ENCODE measurements around the gene ZBED1.

DNA sequence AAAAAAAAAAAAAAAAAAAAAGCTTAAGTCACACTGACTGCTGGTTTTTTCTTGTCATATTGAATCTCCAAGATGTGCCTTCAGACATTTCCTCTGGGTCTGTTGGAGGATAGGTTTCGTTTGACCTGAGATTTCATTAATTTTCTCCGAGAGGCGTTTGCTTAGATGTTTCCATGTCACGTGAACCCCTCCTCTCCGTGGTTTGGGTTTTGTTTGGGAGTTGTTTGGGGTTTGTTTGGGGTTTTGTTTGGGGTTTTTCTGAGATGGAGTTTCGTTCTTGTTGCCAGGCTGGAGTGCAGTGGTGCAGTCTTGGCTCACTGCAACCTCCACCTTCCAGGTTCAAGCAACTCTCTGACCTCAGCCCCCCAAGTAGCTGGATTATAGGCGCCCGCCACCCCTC, 40.8 kb upstream of the ZBED1 start:
- TF ChIP-seq ESRRA (CRISPR knock-in tag; IDR thresholded peaks at IDR 0.05; ENCODE audit: borderline replicate concordance) (no peak), ZNF232 (CRISPR knock-in tag; IDR thresholded peaks at IDR 0.05) (no peak), NR2C2 (CRISPR knock-in tag; IDR thresholded peaks at IDR 0.05) (no peak), CREB1 (CRISPR knock-in tag; IDR thresholded peaks at IDR 0.05) (no peak), FOXP1 (CRISPR knock-in tag; IDR thresholded peaks at IDR 0.05; ENCODE audit: borderline replicate concordance) (no peak), JUN (CRISPR knock-in tag; IDR thresholded peaks at IDR 0.05) (no peak), TP53 (CRISPR knock-in tag; IDR thresholded peaks at IDR 0.05) (no peak), NR3C1 (CRISPR knock-in tag; conservative IDR thresholded peaks at IDR 0.05; ENCODE audit: low read depth) (no peak)
- TF ChIP-seq, protein P1, sequence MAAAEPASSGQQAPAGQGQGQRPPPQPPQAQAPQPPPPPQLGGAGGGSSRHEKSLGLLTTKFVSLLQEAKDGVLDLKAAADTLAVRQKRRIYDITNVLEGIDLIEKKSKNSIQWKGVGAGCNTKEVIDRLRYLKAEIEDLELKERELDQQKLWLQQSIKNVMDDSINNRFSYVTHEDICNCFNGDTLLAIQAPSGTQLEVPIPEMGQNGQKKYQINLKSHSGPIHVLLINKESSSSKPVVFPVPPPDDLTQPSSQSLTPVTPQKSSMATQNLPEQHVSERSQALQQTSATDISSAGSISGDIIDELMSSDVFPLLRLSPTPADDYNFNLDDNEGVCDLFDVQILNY (CRISPR knock-in tag; IDR thresholded peaks at IDR 0.05), result no peak
- TF ChIP-seq, protein P2, sequence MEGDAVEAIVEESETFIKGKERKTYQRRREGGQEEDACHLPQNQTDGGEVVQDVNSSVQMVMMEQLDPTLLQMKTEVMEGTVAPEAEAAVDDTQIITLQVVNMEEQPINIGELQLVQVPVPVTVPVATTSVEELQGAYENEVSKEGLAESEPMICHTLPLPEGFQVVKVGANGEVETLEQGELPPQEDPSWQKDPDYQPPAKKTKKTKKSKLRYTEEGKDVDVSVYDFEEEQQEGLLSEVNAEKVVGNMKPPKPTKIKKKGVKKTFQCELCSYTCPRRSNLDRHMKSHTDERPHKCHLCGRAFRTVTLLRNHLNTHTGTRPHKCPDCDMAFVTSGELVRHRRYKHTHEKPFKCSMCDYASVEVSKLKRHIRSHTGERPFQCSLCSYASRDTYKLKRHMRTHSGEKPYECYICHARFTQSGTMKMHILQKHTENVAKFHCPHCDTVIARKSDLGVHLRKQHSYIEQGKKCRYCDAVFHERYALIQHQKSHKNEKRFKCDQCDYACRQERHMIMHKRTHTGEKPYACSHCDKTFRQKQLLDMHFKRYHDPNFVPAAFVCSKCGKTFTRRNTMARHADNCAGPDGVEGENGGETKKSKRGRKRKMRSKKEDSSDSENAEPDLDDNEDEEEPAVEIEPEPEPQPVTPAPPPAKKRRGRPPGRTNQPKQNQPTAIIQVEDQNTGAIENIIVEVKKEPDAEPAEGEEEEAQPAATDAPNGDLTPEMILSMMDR (IDR thresholded peaks at IDR 0.05), result no peak
- TF ChIP-seq, protein P3, sequence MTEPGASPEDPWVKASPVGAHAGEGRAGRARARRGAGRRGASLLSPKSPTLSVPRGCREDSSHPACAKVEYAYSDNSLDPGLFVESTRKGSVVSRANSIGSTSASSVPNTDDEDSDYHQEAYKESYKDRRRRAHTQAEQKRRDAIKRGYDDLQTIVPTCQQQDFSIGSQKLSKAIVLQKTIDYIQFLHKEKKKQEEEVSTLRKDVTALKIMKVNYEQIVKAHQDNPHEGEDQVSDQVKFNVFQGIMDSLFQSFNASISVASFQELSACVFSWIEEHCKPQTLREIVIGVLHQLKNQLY (CRISPR knock-in tag; IDR thresholded peaks at IDR 0.05), result no peak
- TF ChIP-seq, protein P4, sequence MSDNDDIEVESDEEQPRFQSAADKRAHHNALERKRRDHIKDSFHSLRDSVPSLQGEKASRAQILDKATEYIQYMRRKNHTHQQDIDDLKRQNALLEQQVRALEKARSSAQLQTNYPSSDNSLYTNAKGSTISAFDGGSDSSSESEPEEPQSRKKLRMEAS (CRISPR knock-in tag; IDR thresholded peaks at IDR 0.05), result no peak
- TF ChIP-seq, protein P5, sequence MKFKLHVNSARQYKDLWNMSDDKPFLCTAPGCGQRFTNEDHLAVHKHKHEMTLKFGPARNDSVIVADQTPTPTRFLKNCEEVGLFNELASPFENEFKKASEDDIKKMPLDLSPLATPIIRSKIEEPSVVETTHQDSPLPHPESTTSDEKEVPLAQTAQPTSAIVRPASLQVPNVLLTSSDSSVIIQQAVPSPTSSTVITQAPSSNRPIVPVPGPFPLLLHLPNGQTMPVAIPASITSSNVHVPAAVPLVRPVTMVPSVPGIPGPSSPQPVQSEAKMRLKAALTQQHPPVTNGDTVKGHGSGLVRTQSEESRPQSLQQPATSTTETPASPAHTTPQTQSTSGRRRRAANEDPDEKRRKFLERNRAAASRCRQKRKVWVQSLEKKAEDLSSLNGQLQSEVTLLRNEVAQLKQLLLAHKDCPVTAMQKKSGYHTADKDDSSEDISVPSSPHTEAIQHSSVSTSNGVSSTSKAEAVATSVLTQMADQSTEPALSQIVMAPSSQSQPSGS (CRISPR knock-in tag; IDR thresholded peaks at IDR 0.05; ENCODE audit: borderline replicate concordance, low read depth), result no peak
- TF ChIP-seq, protein P6, sequence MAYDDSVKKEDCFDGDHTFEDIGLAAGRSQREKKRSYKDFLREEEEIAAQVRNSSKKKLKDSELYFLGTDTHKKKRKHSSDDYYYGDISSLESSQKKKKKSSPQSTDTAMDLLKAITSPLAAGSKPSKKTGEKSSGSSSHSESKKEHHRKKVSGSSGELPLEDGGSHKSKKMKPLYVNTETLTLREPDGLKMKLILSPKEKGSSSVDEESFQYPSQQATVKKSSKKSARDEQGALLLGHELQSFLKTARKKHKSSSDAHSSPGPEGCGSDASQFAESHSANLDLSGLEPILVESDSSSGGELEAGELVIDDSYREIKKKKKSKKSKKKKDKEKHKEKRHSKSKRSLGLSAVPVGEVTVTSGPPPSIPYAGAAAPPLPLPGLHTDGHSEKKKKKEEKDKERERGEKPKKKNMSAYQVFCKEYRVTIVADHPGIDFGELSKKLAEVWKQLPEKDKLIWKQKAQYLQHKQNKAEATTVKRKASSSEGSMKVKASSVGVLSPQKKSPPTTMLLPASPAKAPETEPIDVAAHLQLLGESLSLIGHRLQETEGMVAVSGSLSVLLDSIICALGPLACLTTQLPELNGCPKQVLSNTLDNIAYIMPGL (CRISPR knock-in tag; IDR thresholded peaks at IDR 0.05), result no peak
